Activated T-helper 1 cell treated with anti-CD3 and anti-CD28 coated beads, Interleukin-2, amount 50 U/mL, for 16 hours (primary cell): ENCODE results near the gene RBM6.
"Not testable (repeated sequence)": the region's sequence is repeated elsewhere in the genome, so short reads cannot be mapped to it uniquely, and the experiment has no call there.

Experiments
- DNase-seq, 2 donors: peaks; one replicate each; pipeline ENCODE4 v3.0.0-alpha.2; 2020; ENCODE audit warnings: low read depth in 1 of 2, low spot score in 1 of 2

RBM6 gene

GRCh38 chr3:49968346-49968745 lies 28.4 kb downstream of the RBM6 start:
- DNase-seq, result no peak

DNA sequence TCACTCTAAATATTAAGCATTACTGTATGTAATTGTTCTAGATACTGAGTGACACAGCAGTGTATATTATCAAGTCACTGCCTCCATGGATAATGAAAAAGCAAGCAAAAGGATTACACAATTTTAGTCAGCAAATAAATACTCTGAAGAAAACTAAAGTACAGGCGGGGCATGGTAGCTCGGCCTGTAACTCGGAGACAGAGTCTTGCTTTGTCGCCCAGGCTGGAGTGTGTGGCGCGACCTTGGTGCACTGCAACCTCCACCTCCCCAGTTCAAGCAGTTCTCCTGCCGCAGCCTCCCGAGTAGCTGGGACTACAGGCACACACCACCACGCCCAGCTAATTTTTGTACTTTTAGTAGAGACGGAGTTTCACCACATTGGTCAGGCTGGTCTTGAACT lies 32.7 kb downstream of the RBM6 start:
- no peak for DNase-seq

DNA sequence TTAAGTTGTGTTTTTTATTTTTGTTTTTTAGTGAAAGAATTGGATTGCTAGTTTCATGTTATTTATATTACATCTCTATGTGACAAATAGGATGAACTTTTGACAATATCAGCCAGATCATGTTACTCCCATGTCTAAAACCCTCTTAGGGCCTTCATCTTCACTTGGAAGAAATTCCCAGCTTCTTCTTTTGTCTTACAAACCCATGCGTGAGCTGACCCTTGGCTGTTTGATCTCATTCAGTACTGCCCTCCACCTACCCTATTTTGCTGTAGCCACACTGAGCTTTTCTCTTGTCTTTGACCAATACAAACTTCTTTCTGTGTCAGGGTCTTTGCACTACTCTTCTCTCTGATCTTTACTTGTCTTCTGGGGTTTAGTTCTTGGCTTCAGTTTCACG lies 37.0 kb downstream of the RBM6 start:
- no peak for DNase-seq

GRCh38 chr3:49984394-49984793 lies 44.4 kb downstream of the RBM6 start:
- no peak for DNase-seq

DNA sequence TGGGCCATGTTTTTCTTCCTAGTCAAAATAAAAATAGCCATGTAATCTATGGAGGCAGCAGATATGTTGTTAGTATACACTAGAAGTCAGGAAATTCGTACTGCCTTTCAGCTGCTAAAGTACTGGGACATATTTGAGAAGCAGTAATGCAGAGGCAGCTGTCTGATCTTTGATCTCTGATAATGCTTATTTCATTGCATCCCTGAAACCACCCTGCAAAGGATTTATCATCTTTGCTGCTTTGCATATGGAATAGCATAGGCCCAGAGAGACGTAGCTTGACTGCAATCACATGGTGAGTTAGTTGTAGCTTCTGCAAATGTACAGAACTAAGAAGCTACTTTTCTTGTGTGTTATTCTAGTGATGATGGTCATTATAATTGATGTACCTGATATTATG lies 52.4 kb downstream of the RBM6 start:
- no peak for DNase-seq

DNA sequence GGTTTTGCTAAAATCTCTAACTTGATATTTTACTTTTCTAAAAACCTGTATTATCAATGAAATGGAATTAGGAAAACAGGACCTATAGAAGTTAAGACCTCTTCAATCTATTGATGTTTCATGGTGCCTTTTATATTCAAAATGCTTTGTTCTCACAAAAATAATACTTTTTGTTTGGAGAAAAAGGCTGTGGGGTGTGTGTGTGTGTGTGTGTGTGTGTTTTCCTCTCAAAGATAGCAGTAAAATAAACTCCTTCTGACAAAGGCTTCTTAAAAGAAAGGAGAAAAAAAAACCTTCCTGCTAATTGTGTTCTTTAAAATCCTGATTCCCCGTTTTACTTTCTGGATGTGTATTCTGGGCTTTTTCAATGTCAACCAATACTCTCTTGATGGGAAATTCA lies 54.5 kb downstream of the RBM6 start:
- no peak for DNase-seq

GRCh38 chr3:49996016-49996415 lies 56.1 kb downstream of the RBM6 start:
- DNase-seq, result no peak

DNA sequence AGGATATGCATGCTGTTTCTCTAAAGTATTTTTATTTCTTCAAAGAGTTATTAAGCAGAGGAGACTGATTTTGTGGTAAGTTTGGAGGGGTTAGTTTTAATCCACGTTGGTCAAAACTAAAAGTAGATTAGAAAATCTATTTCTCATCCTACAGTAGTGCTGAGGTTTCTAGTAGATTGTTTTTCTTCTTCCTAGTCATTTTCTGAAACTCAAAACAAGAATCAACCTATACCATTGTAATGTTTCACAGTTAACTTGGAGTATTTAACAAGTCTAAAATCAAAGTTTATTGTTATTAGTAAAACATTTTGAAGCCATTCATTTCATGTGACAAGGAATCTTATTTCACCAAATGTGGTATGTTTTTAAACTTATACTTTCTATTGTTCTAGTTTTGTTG lies 57.9 kb downstream of the RBM6 start:
- DNase-seq, result no peak

DNA sequence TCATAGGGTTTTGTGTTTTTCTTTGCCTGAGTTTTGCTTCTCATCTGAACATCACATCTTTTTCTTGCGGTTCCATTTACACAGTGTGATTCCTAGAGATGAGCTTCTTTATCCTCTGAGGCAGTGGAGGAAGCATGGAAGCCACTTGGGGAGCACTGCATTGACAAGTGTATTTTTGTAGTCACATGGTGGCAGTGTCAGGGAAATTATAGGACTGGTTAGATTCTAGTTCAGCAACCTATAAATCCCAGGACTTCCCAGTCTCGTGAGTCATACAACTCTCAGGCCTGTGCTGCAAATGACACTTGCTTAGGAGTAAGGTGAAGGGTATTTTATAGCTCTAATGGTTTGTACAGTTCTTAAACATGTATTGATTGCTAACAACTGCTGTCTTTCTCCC lies 58.4 kb downstream of the RBM6 start:
- no peak for DNase-seq

GRCh38 chr3:50001511-50001910 lies 61.6 kb downstream of the RBM6 start:
- no peak for DNase-seq

DNA sequence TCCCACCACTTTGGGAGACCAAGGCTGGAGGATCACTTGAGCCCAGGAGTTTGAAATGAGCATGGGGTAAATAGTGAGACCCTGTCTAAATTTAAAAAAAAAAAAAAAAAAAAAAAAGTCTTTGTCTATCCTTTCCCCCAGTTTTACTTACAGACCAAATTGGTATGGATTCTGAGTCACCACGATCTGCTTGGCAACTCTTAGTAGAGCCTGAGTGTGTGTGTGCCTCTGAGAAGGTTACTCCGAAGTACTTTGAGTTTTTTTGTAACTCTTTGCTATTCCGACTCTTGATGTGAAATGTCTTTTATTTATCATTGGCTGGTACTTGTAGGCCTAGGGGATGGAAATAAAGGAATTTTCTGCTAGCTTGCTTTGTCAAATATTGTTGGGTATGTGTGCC lies 63.3 kb downstream of the RBM6 start:
- no peak for DNase-seq

DNA sequence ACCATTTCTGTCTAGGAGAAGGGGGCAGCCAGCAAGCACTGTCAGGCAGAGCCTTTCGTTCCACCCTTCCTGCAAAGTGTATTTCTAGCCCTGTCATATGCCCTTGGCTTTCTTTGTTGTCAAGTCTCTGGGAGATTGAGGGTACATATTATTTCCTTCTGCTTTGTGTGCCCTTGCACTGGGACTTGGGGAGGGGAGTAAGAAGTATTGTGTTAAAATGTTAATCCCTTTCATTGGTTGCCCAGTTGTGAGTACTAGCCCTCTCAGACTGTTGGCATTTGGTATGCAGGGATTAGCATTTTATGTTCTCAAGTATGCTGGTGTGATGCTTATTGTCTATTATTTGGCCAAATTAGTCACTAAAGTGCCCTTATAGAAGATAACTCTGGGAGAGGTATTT lies 63.9 kb downstream of the RBM6 start:
- no peak for DNase-seq

- no peak for DNase-seq
Measured at GRCh38 chr3:50008931-50009330, 69.0 kb downstream of the RBM6 start.

DNA sequence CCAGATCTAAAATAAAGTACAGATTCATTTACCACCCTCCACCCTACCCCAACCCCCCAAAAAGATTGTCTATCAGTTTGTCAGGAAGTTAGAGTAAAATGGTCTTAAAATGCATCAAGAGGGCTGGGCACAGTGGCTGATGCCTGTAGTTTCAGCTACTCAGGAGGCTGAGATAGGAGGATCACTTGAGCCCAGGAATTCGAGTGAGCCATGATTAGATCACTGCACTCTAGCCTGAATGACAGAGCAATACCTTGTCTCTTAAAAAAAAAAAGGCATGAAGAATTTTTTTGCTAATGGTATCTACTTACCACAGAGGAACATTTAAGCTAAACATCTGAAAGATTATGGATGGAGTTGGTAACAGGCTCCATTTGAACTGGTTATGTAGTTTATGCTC lies 71.0 kb downstream of the RBM6 start:
- no peak for DNase-seq

- no peak for DNase-seq
Measured at GRCh38 chr3:50015918-50016317, 76.0 kb downstream of the RBM6 start.

- DNase-seq, result no peak
Measured at GRCh38 chr3:50028346-50028745, 88.4 kb downstream of the RBM6 start.

GRCh38 chr3:50031201-50031600 lies 91.3 kb downstream of the RBM6 start:
- DNase-seq, result not testable (repeated sequence)

GRCh38 chr3:50044976-50045375 lies 105.0 kb downstream of the RBM6 start:
- no peak for DNase-seq

- no peak for DNase-seq
Measured at GRCh38 chr3:50047426-50047825, 107.5 kb downstream of the RBM6 start.

DNA sequence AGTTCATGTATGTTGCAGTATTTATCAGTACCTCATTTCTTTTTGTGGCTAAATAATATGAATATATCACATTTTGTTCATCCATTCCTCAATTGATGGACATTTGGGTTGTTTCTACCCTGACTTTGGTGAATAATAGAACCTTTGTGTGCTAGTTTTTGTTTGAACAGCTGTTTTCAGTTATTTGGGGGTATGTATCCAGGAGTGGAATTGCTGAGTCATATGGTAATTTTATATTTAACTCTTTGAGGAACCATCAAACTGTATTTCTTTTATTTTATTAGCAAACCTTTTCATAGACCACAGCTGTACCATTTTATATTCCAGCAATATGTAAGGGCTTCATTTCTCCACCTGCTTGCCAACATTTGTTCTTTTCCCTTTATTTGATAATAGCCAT lies 110.4 kb downstream of the RBM6 start:
- DNase-seq, result no peak

GRCh38 chr3:50057756-50058155 lies 117.8 kb downstream of the RBM6 start:
- no peak for DNase-seq

DNA sequence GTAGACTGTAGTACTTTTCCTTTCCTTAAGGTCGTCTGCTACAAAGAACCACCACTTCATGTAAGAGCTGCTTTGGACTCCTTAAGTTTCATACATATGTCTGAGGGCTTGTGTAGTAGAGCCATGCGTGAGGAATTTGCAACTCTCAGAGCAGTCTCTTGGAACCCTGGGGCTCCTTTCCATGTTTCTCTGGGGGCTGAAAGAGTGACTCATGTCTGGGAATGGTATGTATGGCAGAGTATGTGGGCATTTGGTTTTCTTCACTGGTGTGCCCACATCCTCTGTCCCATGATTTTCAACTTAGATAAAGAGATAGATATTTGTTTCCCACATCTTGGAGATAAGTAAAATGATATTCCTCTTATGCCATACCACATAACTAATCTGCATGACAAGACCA lies 128.2 kb downstream of the RBM6 start:
- no peak for DNase-seq

GRCh38 chr3:50078091-50078490 lies 138.1 kb downstream of the RBM6 start:
- no peak for DNase-seq

DNA sequence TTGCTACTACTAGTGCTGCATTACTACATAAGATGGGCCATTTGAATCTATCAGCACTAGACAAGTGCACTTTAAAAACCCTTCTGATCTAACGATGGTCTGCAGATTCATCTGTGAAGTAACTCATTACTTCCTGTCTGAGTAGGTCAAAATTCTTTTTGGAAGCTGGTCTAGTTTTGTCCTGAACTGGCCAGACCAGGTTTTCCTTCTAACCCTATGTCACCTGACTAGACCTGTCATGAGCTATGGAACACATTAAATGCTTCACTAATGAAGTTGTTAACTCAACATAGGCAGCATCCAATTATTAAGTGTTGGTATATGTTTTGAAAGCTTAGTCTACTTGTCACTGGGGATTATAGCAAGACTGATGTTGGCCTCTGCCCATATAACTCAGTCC lies 138.7 kb downstream of the RBM6 start:
- no peak for DNase-seq
